K562 (cell line): ENCODE data around the gene MYL5.

Experiments used
- ATF3 ChIP-seq, 2 experiments: fragments of 450-650 bp in 1 of 2; sonication (generic) in 1 of 2; formaldehyde crosslinking in 1 of 2; IDR thresholded peaks in 1 of 2; conservative IDR thresholded peaks in 1 of 2; 2 replicates each; pipeline versions ENCODE4 v1.6.1 to v1.8.1; 2016 to 2023; ENCODE audit warnings: mild to moderate bottlenecking in 2 of 2, moderate library complexity in 2 of 2, inconsistent platforms in 1 of 2, missing genetic modification reagents in 1 of 2
- CHAMP1 ChIP-seq: fragments of 450-650 bp; IDR thresholded peaks from 2 replicates; pipeline ENCODE4 v1.6.1; 2016; ENCODE audit warnings: mild to moderate bottlenecking
- CTCF ChIP-seq, 3 experiments: IDR thresholded peaks in 2 of 3; conservative IDR thresholded peaks in 1 of 3; 2 replicates each; pipeline ENCODE4 v1.5.1; 2011 to 2012; ENCODE audit warnings: low read length in 3 of 3, mild to moderate bottlenecking in 3 of 3, control low read depth in 2 of 3, improper control_type of control experiment in 1 of 3, inconsistent platforms in 1 of 3, low read depth in 1 of 3, mixed read lengths in 1 of 3, moderate library complexity in 1 of 3; ENCODE audit not compliant: insufficient read depth in 2 of 3
- EZH2 ChIP-seq: IDR thresholded peaks from 2 replicates; pipeline ENCODE4 v1.6.1; 2012; ENCODE audit warnings: low read depth, mild to moderate bottlenecking, inconsistent platforms, low read length, borderline replicate concordance
- FOXK2 ChIP-seq, 2 experiments: fragments of 450-650 bp; IDR thresholded peaks in 1 of 2; conservative IDR thresholded peaks in 1 of 2; 2 replicates each; pipeline ENCODE4 v1.6.1; 2016; ENCODE audit warnings: low read depth in 2 of 2, mild to moderate bottlenecking in 1 of 2
- MAX ChIP-seq: sonication (generic); formaldehyde crosslinking; IDR thresholded peaks from 2 replicates; pipeline ENCODE4 v1.9.0; 2022; ENCODE audit warnings: mild to moderate bottlenecking, missing genetic modification reagents
- MXI1 ChIP-seq: IDR thresholded peaks from 2 replicates; pipeline ENCODE4 v1.6.1; 2011; ENCODE audit warnings: low read depth, mild to moderate bottlenecking, improper control_type of control experiment, low read length
- MYC ChIP-seq, 2 experiments: fragments of 250-450 bp in 1 of 2; sonication (Bioruptor Pico) in 1 of 2; IDR thresholded peaks; 2 replicates each; pipeline versions ENCODE4 v1.5.1 to v1.6.1; 2012 to 2021; ENCODE audit warnings: low read depth in 2 of 2, borderline replicate concordance in 1 of 2, improper control_type of control experiment in 1 of 2, low read length in 1 of 2, mild to moderate bottlenecking in 1 of 2, moderate library complexity in 1 of 2
- NR3C1 ChIP-seq: sonication (generic); formaldehyde crosslinking; IDR thresholded peaks from 2 replicates; pipeline ENCODE4 v1.8.1; 2022; ENCODE audit warnings: missing genetic modification reagents
- TARDBP ChIP-seq: fragments of 450-650 bp; IDR thresholded peaks from 2 replicates; pipeline ENCODE4 v1.6.1; 2016
- ZNF655 ChIP-seq: fragments of 250-450 bp; sonication (Bioruptor Pico); IDR thresholded peaks from 2 replicates; pipeline ENCODE4 v1.5.0; 2021

- no peak for TF ChIP-seq MAX
- no peak for TF ChIP-seq EZH2
- no peak for TF ChIP-seq CTCF (IDR thresholded peaks at IDR 0.05 in 2 of 3, conservative IDR thresholded peaks at IDR 0.05 in 1 of 3; ENCODE audit: insufficient read depth in 2 of 3, low read depth in 1 of 3, low read length in 3 of 3)
- TF ChIP-seq ZNF655 (CRISPR knock-in tag) = no peak
- TF ChIP-seq MXI1 = no peak
- no peak for TF ChIP-seq NR3C1 (CRISPR knock-in tag)
- no peak for TF ChIP-seq MYC (IDR thresholded peaks at IDR 0.05; ENCODE audit: low read depth, low read length)
- TF ChIP-seq MYC (CRISPR knock-in tag; IDR thresholded peaks at IDR 0.05; ENCODE audit: borderline replicate concordance, low read depth) = no peak
- TF ChIP-seq CHAMP1 = no peak
- no peak for TF ChIP-seq ATF3 (IDR thresholded peaks at IDR 0.05)
- no peak for TF ChIP-seq ATF3 (CRISPR knock-in tag; conservative IDR thresholded peaks at IDR 0.05)
- TF ChIP-seq FOXK2 (conservative IDR thresholded peaks at IDR 0.05 in 1 of 2, IDR thresholded peaks at IDR 0.05 in 1 of 2; ENCODE audit: low read depth in 2 of 2) = no peak
- no peak for TF ChIP-seq TARDBP
These were observed 8.4 kb upstream of the MYL5 start for GRCh38 chr4:665751-666435.
